Neural progenitor cell (in vitro differentiated cells): ENCODE results near the gene MVD.

Experiments used
- EZH2 ChIP-seq: fragments of 200-600 bp; sonication (generic); IDR thresholded peaks from 2 replicates; pipeline ENCODE4 v1.6.1; 2017; ENCODE audit warnings: antibody characterized with exemption, mild to moderate bottlenecking, moderate library complexity
- EZH2phosphoT487 ChIP-seq: fragments of 200-600 bp; sonication (generic); IDR thresholded peaks from 2 replicates; pipeline ENCODE4 v1.6.1; 2017; ENCODE audit warnings: antibody characterized with exemption

DNA sequence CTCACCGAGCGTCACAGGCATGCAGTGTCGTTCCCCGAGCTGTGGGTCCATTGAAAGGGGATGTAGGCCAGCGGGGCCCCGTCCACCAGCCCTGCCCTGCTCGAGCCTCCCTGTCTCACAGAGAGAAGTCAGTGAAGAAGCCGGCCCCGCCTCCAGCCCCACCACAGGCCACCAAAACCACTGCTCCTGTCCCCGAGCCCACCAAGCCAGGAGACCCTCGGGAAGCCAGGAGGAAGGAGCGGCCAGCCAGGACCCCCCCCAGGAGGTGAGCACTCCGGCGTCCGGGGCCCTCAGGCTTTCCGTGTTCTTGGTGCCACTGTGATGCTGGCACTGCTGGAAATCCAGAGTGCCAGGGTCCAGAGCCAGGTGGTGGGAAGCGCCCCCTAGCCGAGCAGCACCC lies 38.4 kb downstream of the MVD start:
- TF ChIP-seq EZH2phosphoT487 (no peak), EZH2 (no peak)
